ENCODE data around the gene PAFAH1B1. TPM values are rescaled to one million over a fixed set of nuclear protein-coding genes. Genes with fewer than 3 reads are reported as not detected.
"Not testable (repeated sequence)": the region's sequence is repeated elsewhere in the genome, so short reads cannot be mapped to it uniquely, and the experiment has no call there.

Gene PAFAH1B1
- total and polyA plus RNA-seq, 10 of the 15 experiments (the other 5 are each of a cell fraction or from before 2014, with no cell fraction given): 28.9 to 107 (median 49.1) TPM

GRCh38 chr17:2547176-2547575 is 46.3 kb upstream of the PAFAH1B1 start (continued):
- TF ChIP-seq MEF2A (IDR thresholded peaks at IDR 0.05; ENCODE audit: insufficient read depth, low read depth, low read length): no peak
- TF ChIP-seq CBFB (IDR thresholded peaks at IDR 0.05; ENCODE audit: low read depth): no peak

GRCh38 chr17:2548026-2548425 is 45.4 kb upstream of the PAFAH1B1 start:
- BruUV-seq (replicated peaks); H3K36me3 ChIP-seq (ENCODE audit: control insufficient read depth in 2 of 2, insufficient read depth in 2 of 2, low read length in 1 of 2); intact Hi-C loops (cut with micrococcal nuclease; ENCODE audit: unreplicated experiment); SMC1A ChIA-PET (ENCODE audit: uncharacterized antibody, unreplicated experiment); DNase-seq (ENCODE audit: low read depth, low spot score); H3K9me3 ChIP-seq (replicated peaks; ENCODE audit: control insufficient read depth, insufficient read depth, low read length); H3K4me1 ChIP-seq (ENCODE audit: control insufficient read depth, insufficient read depth, low read length); H4K20me1 ChIP-seq (ENCODE audit: control insufficient read depth, insufficient read depth); H3K79me2 ChIP-seq (ENCODE audit: control insufficient read depth, insufficient read depth, low read length); in situ Hi-C loops (cut with MboI); H3K9ac ChIP-seq (ENCODE audit: control insufficient read depth, insufficient read depth, low read length); H3K27me3 ChIP-seq (replicated peaks in 1 of 2; ENCODE audit: control insufficient read depth in 2 of 2, insufficient read depth in 2 of 2, low read length in 1 of 2); H3K4me2 ChIP-seq (ENCODE audit: control insufficient read depth, insufficient read depth); H3K4me3 ChIP-seq; H2AFZ ChIP-seq (ENCODE audit: control insufficient read depth, low read depth, low read length); CTCF ChIA-PET; FAIRE-seq; ATAC-seq; H3K27ac ChIP-seq (ENCODE audit: control insufficient read depth, insufficient read depth): not testable (repeated sequence)
- POLR2A ChIA-PET: interaction anchor here (0.7 kb wide), 1 partner anchor 79 kb away, joined by 3 read pairs; no protein-coding TSS in a partner anchor
- WGBS (ENCODE audit: insufficient coverage, insufficient replicate concordance, low lambda C conversion rate, missing lambda C conversion rate): 43% methylated on average over 8 of the region's 9 CpGs
- RAD21 ChIA-PET (ENCODE audit: unreplicated experiment): interaction anchor here (1.1 kb wide), 1 partner anchor 45 kb away, joined by 3 read pairs; no protein-coding TSS in a partner anchor

- no peaks in the 10 kb centered on the region for H3K27me3 ChIP-seq (replicated peaks in 1 of 2; ENCODE audit: control insufficient read depth in 2 of 2, insufficient read depth in 2 of 2, low read length in 1 of 2)
- in situ Hi-C loops (cut with MboI) (no loop called here), intact Hi-C loops (cut with micrococcal nuclease; ENCODE audit: unreplicated experiment) (no loop called here)
- DNase-seq (ENCODE audit: low read depth, low spot score) (no peak), ATAC-seq (no peak), FAIRE-seq (no peak)
- no TSS peak for BruUV-seq (replicated peaks)
- no peaks in the 10 kb centered on the region for H3K9me3 ChIP-seq (replicated peaks; ENCODE audit: control insufficient read depth, insufficient read depth, low read length)
- TF ChIP-seq PAX8 (IDR thresholded peaks at IDR 0.05): no peak
- TF ChIP-seq MYB (IDR thresholded peaks at IDR 0.05; ENCODE audit: borderline replicate concordance, low read depth, low read length): no peak
- no peak for TF ChIP-seq BRCA1 (IDR thresholded peaks at IDR 0.05; ENCODE audit: low read depth, low read length)
- TF ChIP-seq ZSCAN29 (IDR thresholded peaks at IDR 0.05): no peak
- TF ChIP-seq SMAD1 (IDR thresholded peaks at IDR 0.05; ENCODE audit: low read depth, partially characterized antibody): no peak
- no peak for TF ChIP-seq BCL3 (IDR thresholded peaks at IDR 0.05; ENCODE audit: borderline replicate concordance, insufficient read depth, low read depth, low read length, poor library complexity, severe bottlenecking)
- TF ChIP-seq ZNF207 (IDR thresholded peaks at IDR 0.05; ENCODE audit: borderline replicate concordance): no peak
- no peak for TF ChIP-seq POLR2AphosphoS2 (IDR thresholded peaks at IDR 0.05; ENCODE audit: low read depth, low read length)
- no peak for TF ChIP-seq RCOR1 (conservative IDR thresholded peaks at IDR 0.05; ENCODE audit: low read depth, low read length)
- no peak for TF ChIP-seq FOXK2 (IDR thresholded peaks at IDR 0.05)
- no peak for TF ChIP-seq PKNOX1 (IDR thresholded peaks at IDR 0.05)
- no peak overlapping the region for H3K27ac ChIP-seq (ENCODE audit: control insufficient read depth, insufficient read depth)
- no peak overlapping the region for H3K4me3 ChIP-seq
- ChIA-PET CTCF (no interaction called here), RAD21 (ENCODE audit: unreplicated experiment) (interaction anchor here (0.6 kb wide), 1 partner anchor 351 kb away, joined by 5 read pairs; no protein-coding TSS in a partner anchor), POLR2A (no interaction called here), SMC1A (ENCODE audit: uncharacterized antibody, unreplicated experiment) (no interaction called here)
- no peak overlapping the region for H2AFZ ChIP-seq (ENCODE audit: control insufficient read depth, low read depth, low read length)
- H3K79me2 ChIP-seq (ENCODE audit: control insufficient read depth, insufficient read depth, low read length): no peaks in the 10 kb centered on the region
- no peak overlapping the region for H3K4me2 ChIP-seq (ENCODE audit: control insufficient read depth, insufficient read depth)
- no peak overlapping the region for H3K9ac ChIP-seq (ENCODE audit: control insufficient read depth, insufficient read depth, low read length)
- H4K20me1 ChIP-seq (ENCODE audit: control insufficient read depth, insufficient read depth): no peaks in the 10 kb centered on the region
- H3K4me1 ChIP-seq (ENCODE audit: control insufficient read depth, insufficient read depth, low read length): no peaks in the 10 kb centered on the region
- no peaks in the 10 kb centered on the region for H3K36me3 ChIP-seq (ENCODE audit: control insufficient read depth in 2 of 2, insufficient read depth in 2 of 2, low read length in 1 of 2)
- 48% methylated on average over 8 of the region's 8 CpGs for WGBS (ENCODE audit: insufficient coverage, insufficient replicate concordance, low lambda C conversion rate, missing lambda C conversion rate)
These were observed 43.9 kb upstream of the PAFAH1B1 start for GRCh38 chr17:2549392-2550211.
